ENCODE results near the gene GNAI1.

GNAI1 gene

DNA sequence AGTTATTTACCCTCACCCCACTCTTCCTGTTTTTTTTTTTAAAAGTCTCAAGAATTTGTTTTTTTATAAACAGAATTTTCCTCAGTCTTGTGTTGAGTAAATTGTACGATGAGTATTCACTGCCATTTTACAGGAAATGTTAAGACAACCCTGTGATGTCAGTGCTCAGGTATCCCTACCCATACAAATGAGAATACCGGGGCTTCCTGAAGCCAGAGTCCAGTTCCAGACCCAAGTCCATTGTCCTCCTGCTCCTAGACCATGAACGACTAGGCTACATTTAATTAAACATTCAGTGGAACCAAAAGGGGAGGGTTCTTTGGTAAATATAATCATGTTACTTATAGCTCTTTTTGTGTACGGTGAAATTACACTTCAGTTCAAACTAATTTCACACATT, 79.2 kb downstream of the GNAI1 start:
- no peak for DNase-seq (ENCODE audit: low read depth)

DNA sequence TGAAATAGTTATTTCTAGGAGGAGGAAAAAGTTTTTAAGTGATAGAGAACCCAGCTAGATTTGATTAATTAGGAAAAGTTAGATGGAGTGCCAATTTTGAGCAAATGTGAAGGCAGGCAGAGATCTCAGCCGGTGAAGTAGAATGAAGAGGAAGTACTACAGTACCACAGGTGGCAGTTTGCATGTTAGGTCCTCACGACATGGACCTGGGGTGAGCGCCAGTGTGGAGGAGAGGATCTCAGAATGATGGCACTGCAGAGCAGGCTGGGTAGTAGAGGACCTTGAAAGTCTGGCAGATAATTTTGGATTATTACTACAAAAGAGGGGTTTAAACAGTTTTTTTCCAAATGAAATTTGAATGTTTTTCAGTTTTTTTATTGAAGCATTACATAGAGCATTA, 81.1 kb downstream of the GNAI1 start:
- DNase-seq (ENCODE audit: low read depth) = no peak

DNA sequence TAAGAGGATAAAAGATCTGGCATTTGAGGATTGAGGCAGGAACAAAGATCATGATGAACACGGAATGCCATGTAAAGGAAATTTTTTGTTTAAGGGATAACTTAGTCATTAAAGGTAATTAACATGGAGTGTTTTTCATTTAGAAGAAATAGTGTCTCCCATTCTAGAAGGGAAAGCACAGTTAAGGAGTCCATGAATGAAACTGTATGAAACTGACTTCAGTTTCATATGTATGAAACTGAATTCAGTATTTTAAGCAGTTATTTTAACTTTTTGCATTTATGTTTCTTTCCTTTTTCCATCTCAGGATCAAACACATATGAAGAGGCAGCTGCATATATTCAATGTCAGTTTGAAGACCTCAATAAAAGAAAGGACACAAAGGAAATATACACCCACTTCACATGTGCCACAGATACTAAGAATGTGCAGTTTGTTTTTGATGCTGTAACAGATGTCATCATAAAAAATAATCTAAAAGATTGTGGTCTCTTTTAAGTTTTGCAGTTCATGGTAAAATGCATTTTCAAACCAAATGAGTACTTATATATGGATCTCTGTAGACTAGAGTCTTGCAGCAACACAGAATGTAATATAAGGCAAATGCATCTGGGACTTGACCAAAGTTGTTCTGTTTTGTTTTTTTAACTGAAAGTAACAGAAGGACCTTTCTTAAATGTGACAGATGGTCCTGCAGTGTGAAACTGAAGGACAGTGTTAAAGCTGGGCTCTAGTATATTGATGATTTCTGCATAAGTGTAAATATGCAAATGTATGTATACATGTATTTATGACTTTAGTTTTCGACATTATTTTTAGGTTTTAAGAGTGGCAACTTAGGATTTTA, 82.6 kb downstream of the GNAI1 start:
- no peak for DNase-seq (ENCODE audit: low read depth)

- DNase-seq (ENCODE audit: low read depth) = peak; percentile 49
These were observed 84.1 kb downstream of the GNAI1 start for GRCh38 chr7:80218723-80219122.

- no peak for DNase-seq (ENCODE audit: low read depth)
These were observed 85.5 kb downstream of the GNAI1 start for GRCh38 chr7:80220022-80220634.

GRCh38 chr7:80224415-80224814, 89.8 kb downstream of the GNAI1 start:
- DNase-seq (ENCODE audit: low read depth) = no peak

GRCh38 chr7:80225361-80225760, 90.7 kb downstream of the GNAI1 start:
- no peak for DNase-seq (ENCODE audit: low read depth)

- DNase-seq (ENCODE audit: low read depth) = no peak
These were observed 92.0 kb downstream of the GNAI1 start for GRCh38 chr7:80226629-80227028.

DNA sequence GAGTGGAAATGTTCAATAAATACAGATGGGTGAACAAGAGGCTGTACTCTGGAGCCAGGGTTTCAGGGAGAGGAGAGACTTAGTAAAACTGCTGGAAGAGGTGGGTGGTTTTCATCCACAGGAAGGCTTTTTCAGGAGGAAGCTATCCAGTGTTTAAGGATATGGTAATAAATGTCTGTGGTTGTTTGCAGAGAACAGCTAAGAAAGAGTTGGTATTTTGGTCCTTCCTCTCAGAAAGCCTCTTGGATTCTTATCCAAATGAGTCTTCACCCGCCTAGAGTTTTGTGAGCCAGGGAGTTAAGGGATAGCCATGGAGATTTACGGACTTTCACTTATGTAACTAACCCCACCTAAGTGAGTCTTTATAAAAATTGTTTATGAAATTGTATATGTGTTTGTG, 95.7 kb downstream of the GNAI1 start:
- DNase-seq (ENCODE audit: low read depth) = no peak

- DNase-seq (ENCODE audit: low read depth) = no peak
These were observed 97.1 kb downstream of the GNAI1 start for GRCh38 chr7:80231707-80232106.

- DNase-seq (ENCODE audit: low read depth) = no peak
These were observed 98.5 kb downstream of the GNAI1 start for GRCh38 chr7:80232979-80233724.

DNA sequence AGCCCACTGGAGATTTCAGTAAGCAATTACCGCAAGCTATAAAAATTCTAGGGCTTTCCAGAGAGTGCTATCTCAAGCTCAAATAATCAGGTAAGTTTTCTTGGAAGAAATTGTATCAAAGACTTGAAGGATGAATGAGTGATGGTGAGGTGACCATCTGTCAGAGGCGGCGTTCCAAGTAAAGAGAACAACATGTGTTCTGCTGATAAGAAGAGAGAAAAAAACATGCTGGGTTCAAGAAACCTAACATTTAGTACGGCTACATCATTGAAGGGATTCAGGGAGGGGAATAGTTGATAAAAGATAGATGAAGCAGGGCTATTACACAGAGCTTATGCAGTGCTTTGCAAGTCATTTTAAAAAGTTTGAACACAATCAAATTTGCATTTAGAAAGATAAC, 100.7 kb downstream of the GNAI1 start:
- DNase-seq (ENCODE audit: low read depth) = no peak

DNA sequence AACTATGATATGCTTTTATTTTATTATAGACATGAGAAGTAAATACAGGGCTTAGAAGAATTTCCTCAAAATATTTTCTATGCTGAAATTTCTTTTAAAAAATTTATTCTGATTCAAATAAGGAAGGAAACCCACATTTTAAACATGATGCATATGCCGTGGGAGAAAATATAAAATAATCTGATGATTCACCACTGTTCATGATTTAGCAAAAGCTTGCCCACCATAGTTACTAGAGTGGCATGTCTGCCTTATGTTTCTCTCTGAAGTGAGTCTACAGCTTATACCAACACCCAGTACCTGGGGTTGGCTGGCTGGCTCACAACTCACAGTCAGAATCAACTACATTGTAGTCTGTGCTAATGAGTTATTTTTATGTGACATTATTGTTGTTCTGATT, 102.0 kb downstream of the GNAI1 start:
- DNase-seq (ENCODE audit: low read depth) = no peak

DNA sequence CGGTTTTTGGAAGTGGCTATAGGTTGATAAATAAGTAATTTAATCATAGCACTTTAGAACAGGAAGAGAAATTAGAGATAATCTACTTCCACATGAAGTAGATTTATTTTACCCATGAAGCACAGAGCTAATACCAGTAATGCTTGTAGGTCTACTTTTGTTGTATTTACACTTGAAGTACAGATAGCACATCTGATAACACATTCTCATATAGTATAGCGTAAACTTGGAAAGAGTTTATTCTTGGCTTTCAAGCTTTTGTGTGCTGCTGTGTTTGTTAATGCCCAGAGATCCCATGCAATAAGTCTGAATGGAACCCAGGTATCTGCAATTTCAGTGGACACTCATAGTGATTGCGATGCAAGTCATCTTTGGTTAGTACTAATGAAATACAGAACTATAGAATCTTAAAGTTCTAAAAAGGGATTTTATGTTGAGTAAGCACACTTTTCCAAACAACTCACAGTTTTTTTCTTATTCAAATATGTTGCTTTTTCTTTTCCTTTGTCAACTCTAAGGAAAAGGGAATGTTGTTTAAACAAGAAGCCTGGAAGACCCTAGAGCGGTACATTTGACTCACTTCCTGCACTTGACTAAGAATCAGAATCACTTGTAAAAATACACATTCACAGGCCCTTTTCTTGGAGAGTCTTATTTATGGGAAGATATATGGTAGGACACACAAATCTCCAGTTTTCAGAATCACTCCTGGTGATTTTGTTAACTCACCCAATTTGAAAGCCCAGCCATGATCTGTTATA, 105.8 kb downstream of the GNAI1 start:
- no peak for DNase-seq (ENCODE audit: low read depth)

DNA sequence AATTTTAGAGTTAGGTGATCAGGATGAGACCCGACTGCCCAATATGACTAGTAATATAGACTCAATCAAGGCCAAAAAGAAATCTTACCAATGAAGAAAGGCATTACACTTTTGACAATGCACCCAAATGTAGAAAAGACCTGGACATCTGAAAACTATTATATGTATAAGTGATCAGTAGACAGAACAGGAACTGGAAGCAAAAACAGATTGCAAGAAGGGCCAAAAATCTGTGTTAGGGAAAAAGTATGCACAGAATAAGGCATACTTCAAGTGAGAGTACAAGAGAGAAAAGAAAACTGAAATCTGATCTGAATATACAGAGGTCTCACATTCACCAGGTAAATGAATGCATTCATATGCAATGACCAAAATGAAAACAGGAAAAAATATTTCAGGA, 107.0 kb downstream of the GNAI1 start:
- DNase-seq (ENCODE audit: low read depth) = no peak

DNA sequence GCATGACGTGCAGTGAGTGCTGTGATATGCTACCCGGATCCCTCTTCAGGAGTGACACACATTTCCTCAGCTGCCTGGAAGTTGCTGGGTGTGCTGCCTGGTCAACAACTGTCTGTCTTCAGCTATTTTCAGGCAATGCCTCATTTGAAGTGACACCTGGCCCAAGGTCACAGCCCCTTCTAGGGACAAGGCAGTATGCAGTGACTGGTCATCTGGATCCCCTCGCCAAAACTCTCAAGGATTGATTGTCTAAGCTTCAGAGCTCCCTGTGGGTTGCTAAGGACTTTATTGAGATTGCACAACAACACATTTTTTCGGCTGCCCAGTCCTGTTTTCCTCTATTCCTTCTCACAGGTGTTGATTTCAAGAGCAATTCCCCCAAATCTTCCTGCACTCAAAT, 108.8 kb downstream of the GNAI1 start:
- no peak for DNase-seq (ENCODE audit: low read depth)

DNA sequence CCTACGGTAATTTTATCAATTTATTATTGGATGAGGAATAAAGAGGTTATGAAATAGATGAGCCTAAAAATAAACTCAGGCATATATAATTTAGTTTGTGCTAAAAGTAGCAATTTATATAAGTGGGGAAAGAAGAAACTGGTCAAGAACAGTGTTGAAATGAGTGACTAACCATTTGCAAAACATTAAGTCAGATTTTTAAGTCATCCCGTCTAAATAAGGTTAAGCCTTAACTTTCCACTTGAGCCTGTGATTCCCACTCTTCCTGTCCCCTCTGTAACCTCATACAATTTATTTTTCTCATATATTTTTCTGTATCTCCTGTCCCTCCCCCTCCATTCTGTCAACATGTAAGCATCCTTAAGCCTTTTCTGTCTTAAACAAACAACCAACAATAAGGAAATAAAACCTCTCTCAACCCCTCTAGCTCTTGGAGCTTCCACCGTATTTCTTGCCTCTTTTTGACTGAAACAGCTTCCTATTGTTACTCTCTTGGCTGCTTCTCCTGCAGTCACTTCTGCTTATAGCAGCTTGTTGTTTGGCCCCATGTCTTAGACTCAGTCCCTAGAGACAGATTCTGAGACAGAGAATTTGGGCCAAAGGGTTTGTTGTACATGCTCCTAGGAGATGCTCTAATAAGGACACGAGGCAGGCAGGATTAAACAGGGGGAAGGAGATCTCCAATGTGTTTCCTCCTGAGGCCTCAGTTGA, 109.7 kb downstream of the GNAI1 start:
- no peak for DNase-seq (ENCODE audit: low read depth)

- DNase-seq (ENCODE audit: low read depth) = no peak
These were observed 112.5 kb downstream of the GNAI1 start for GRCh38 chr7:80247144-80247543.

GRCh38 chr7:80247891-80248290, 113.3 kb downstream of the GNAI1 start:
- no peak for DNase-seq (ENCODE audit: low read depth)

DNA sequence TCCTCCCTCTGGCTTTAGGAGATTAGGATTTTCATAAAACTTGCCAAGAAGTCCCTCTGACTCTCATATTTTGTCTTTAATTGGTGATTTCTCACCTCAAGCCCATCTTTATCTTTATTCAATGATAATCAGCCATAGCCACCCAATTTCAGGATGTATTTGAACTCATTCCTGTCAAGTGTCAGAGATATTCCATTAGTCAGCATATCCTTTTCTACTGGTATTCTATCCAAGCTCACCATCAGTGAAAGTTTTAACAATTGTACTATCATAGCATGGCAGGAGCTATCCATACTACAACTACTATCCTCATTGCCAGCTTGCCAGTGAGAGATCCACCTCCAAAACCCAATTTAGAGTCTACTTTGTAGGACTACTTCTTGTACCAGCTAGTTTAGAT, 114.6 kb downstream of the GNAI1 start:
- DNase-seq (ENCODE audit: low read depth) = no peak

- no peak for DNase-seq (ENCODE audit: low read depth)
These were observed 115.1 kb downstream of the GNAI1 start for GRCh38 chr7:80249619-80250295.
